ENCODE measurements around the gene WIPI1.

Gene WIPI1, protein sequence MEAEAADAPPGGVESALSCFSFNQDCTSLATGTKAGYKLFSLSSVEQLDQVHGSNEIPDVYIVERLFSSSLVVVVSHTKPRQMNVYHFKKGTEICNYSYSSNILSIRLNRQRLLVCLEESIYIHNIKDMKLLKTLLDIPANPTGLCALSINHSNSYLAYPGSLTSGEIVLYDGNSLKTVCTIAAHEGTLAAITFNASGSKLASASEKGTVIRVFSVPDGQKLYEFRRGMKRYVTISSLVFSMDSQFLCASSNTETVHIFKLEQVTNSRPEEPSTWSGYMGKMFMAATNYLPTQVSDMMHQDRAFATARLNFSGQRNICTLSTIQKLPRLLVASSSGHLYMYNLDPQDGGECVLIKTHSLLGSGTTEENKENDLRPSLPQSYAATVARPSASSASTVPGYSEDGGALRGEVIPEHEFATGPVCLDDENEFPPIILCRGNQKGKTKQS

DNA sequence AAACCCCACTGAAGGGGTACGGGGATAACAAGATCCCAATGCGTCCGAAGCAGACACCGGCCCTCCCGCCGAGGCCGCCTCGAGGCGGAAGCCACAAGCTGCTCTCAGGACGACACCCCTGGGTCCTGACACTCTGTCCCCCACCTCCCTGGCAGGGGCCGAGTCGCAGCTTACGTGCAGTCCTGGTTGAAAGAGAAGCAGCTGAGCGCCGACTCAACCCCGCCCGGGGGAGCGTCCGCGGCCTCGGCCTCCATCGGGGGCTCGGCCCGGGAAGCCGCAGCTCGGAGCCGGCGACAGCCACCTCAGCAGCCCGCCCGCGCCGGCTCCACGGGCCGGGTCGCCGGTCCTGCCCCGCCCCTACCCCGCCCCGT, at the start of gene WIPI1:
WIPI1 (minus strand) TSS at position 329 of the 371 bp plus-strand sequence; CDS start at position 254, 75 bp downstream.
- in situ Hi-C loops (cut with HindIII; ENCODE audit: low sequenced_read_pairs) = no loop called here
- TF ChIP-seq, protein P1, sequence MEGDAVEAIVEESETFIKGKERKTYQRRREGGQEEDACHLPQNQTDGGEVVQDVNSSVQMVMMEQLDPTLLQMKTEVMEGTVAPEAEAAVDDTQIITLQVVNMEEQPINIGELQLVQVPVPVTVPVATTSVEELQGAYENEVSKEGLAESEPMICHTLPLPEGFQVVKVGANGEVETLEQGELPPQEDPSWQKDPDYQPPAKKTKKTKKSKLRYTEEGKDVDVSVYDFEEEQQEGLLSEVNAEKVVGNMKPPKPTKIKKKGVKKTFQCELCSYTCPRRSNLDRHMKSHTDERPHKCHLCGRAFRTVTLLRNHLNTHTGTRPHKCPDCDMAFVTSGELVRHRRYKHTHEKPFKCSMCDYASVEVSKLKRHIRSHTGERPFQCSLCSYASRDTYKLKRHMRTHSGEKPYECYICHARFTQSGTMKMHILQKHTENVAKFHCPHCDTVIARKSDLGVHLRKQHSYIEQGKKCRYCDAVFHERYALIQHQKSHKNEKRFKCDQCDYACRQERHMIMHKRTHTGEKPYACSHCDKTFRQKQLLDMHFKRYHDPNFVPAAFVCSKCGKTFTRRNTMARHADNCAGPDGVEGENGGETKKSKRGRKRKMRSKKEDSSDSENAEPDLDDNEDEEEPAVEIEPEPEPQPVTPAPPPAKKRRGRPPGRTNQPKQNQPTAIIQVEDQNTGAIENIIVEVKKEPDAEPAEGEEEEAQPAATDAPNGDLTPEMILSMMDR (IDR thresholded peaks at IDR 0.05; ENCODE audit: low read depth, low read length) = no peak
- H3K4me3 ChIP-seq (ENCODE audit: low read depth, low read length) = peak within 1 kb of the TSS; percentile 90
- no peak for DNase-seq (ENCODE audit: low read depth, low spot score)

DNA sequence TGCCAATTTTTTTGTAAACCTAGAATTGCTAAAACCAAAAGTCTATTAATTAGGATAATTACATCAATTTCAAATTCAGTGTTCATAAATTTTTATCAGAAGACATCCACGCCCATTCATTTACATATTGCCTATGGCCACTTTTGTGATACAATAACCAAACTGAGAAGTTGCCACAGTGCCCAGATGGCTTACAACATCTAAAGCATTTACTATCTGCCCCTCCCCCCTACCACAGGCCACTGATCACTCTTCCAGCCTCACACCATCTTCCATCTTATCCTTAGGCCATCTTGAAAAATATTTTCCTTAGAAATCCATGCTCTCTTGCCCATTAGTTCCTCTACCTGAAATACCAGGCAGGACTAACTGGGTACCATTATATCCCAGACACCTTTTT, 48.7 kb upstream of the WIPI1 start:
- in situ Hi-C loops (cut with HindIII; ENCODE audit: low sequenced_read_pairs) = no loop called here
- DNase-seq (ENCODE audit: low read depth, low spot score) = no peak
- no peak overlapping the region for H3K4me3 ChIP-seq (ENCODE audit: low read depth, low read length)
- TF ChIP-seq, protein P1 (IDR thresholded peaks at IDR 0.05; ENCODE audit: low read depth, low read length) = no peak

DNA sequence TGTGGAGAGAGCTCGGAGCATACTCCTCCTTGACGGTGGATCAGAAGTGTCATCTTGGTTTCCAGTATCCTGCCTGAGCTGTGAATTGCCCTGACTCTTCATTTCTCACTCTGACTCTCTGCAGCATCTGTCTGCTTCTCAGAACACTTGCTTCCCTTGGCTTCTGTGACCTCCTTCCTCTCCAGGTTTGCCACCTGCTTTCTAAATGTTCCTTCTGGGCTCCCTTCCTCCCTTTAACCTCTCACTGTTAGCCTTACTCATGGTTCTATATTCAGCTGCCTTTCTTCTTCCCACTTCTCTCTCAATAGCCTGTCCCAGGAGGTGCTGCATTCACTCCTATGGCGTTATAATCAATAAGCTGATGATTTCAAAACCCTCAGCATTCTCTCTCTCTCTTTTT, 43.8 kb upstream of the WIPI1 start:
- no peak overlapping the region for H3K4me3 ChIP-seq (ENCODE audit: low read depth, low read length)
- TF ChIP-seq, protein P1 (IDR thresholded peaks at IDR 0.05; ENCODE audit: low read depth, low read length) = no peak
- in situ Hi-C loops (cut with HindIII; ENCODE audit: low sequenced_read_pairs) = no loop called here
- no peak for DNase-seq (ENCODE audit: low read depth, low spot score)

DNA sequence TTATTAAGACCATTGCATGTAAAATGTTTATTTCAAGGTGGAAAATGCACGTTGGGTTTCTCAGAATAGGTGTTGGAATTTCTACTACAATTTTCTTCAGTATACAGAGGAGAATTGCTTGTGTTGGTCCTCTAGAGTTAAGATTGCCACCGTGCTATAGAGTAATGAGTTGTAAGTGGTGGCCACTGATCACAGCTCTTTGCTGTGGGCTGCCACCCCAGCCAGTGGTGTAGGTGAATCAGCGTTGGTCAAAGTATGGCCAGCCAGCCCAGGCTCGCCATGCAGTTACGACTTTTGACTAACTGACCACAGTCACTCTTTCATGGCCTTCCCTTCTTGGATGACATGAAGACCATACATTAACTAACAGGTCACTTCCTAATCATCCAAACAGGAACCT, 42.3 kb upstream of the WIPI1 start:
- no peak overlapping the region for H3K4me3 ChIP-seq (ENCODE audit: low read depth, low read length)
- DNase-seq (ENCODE audit: low read depth, low spot score) = no peak
- TF ChIP-seq, protein P1 (IDR thresholded peaks at IDR 0.05; ENCODE audit: low read depth, low read length) = no peak

DNA sequence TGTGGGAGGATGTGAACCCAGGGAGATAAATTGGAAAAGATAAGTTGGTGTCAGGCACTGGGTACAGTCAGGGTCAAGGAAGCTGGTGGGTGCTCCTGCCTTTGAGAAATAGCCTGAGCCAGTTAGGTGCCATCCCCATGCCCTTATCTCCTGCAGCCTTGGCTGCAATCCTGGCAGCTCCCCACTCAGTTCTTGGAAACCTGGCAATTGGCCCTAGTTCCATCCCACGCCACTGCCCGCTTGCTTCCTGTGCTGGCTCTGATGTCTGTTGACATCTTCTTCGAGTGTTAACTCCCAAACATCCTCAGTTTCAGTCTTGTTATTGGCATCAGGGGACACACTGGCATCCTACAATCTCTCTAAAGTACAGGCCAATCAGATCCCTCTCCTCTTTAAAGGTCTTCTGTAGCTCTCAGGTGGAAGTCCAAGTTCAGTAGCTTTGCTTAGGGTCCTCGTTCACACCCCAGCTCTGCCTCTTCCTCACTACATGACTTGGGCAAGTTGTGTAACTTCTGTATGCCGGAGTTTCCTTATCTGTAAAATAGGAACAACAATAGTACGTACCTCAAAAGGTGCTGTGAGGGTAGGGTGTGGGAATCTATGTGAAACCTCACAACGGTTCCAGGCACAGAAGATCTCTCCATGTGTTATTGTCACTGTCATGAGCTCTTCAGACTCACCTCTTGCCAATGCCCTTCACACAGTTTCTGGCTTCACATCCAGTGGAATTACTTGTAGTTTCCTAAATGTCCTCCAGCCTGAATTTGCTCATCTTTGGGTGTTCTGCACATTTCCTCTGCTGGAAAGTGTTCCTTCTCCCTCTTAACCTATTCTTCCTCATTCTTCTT, 41.4 kb upstream of the WIPI1 start:
- in situ Hi-C loops (cut with HindIII; ENCODE audit: low sequenced_read_pairs) = no loop called here
- H3K4me3 ChIP-seq (ENCODE audit: low read depth, low read length) = no peak overlapping the region
- TF ChIP-seq, protein P1 (IDR thresholded peaks at IDR 0.05; ENCODE audit: low read depth, low read length) = no peak
- DNase-seq (ENCODE audit: low read depth, low spot score) = no peak

More for the DNA sequence above, 42.3 kb upstream of the WIPI1 start:
- in situ Hi-C loops (cut with HindIII; ENCODE audit: low sequenced_read_pairs) = no loop called here

DNA sequence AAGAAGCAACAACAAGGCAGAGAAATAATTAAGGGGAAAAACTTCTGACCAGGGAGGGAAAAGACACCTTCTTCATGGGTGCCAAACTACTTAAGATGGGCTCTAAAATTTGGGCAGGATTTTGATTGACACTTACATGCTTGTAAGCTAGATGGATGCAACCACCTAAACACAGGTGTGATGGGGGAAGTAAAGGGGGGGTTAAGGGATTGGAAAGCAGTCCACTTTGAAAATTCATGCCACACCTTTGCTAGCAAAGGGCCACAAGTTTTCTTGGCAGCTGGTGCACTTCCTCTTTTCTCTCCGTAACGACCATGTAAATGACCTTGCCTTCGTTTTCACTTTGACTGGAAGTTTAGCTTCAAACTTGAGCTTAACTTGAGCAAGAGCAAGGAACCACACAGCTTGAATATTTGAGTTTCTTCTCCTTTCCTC, 40.6 kb upstream of the WIPI1 start:
- no peak overlapping the region for H3K4me3 ChIP-seq (ENCODE audit: low read depth, low read length)
- in situ Hi-C loops (cut with HindIII; ENCODE audit: low sequenced_read_pairs) = no loop called here
- TF ChIP-seq, protein P1 (IDR thresholded peaks at IDR 0.05; ENCODE audit: low read depth, low read length) = no peak
- DNase-seq (ENCODE audit: low read depth, low spot score) = no peak

Measured in astrocyte of the spinal cord (primary cell).